H1 (cell line): ENCODE measurements around the gene DHX36. TPM values are rescaled to one million over a fixed set of nuclear protein-coding genes. Genes with fewer than 3 reads are reported as not detected.

Experiments
- CTCF ChIA-PET: fragments of 300-600 bp; sonication (Branson Sonifier 250); formaldehyde crosslinking; loops from one replicate; lab custom pipeline; 2021; ENCODE audit not compliant: partially characterized antibody; lab: Charles Lee
- POLR2A ChIA-PET: fragments of 300-600 bp; sonication (Branson Sonifier 250); formaldehyde crosslinking; loops from one replicate; lab custom pipeline; 2021; ENCODE audit warnings: inconsistent platforms; ENCODE audit not compliant: partially characterized antibody; lab: Charles Lee
- DNase-seq, 2 experiments: peaks; one replicate each; pipeline versions ENCODE4 v3.0.0 to v3.0.0-alpha.2; 2010 to 2022; ENCODE audit warnings: low spot score in 2 of 2, low read depth in 1 of 2, mixed read lengths in 1 of 2
- FAIRE-seq: peaks from 2 replicates; lab custom pipeline; 2011; peaks lifted over from hg19 to GRCh38; lab: Jason Lieb, UNC
- H2AFZ ChIP-seq: 2 replicates; pipeline ENCODE4 v1.8.1; 2012; ENCODE audit warnings: low read length, inconsistent platforms
- H2AK5ac ChIP-seq: 2 replicates; pipeline ENCODE4 v1.6.1; 2013; ENCODE audit warnings: low read depth, low read length
- H2BK120ac ChIP-seq: replicated peaks from 2 replicates; pipeline ENCODE3; 2013; ENCODE audit warnings: low read depth, low read length, inconsistent platforms
- H2BK12ac ChIP-seq: 2 replicates; pipeline ENCODE4 v1.6.1; 2013; ENCODE audit warnings: low read depth, low read length
- H2BK15ac ChIP-seq: 2 replicates; pipeline ENCODE4 v1.6.1; 2013; ENCODE audit warnings: low read length
- H2BK20ac ChIP-seq: 2 replicates; pipeline ENCODE4 v1.6.1; 2013; ENCODE audit warnings: low read length
- H2BK5ac ChIP-seq: 2 replicates; pipeline ENCODE4 v1.6.1; 2013; ENCODE audit warnings: low read depth, low read length
- H3K14ac ChIP-seq: 2 replicates; pipeline ENCODE4 v1.6.1; 2013; ENCODE audit warnings: inconsistent platforms; ENCODE audit not compliant: insufficient read length
- H3K18ac ChIP-seq: 2 replicates; pipeline ENCODE4 v1.6.1; 2013; ENCODE audit warnings: low read length; ENCODE audit errors: extremely low read depth
- H3K23ac ChIP-seq: 2 replicates; pipeline ENCODE4 v1.6.1; 2013; ENCODE audit warnings: inconsistent platforms; ENCODE audit not compliant: insufficient read length
- H3K23me2 ChIP-seq: 2 replicates; pipeline ENCODE4 v1.6.1; 2013; ENCODE audit warnings: low read depth, low read length
- H3K27ac ChIP-seq: 2 replicates; pipeline ENCODE4 v1.6.1; 2011; ENCODE audit warnings: low read depth, low read length, inconsistent platforms
- H3K27me3 ChIP-seq, 4 experiments: replicated peaks in 1 of 4; 1 replicate in 1 of 4; 2 replicates in 3 of 4; pipeline versions ENCODE4 v1.6.1 to v1.8.1; 2011 to 2013; ENCODE audit warnings: low read length in 3 of 4, mild to moderate bottlenecking in 3 of 4, inconsistent platforms in 2 of 4, mixed read lengths in 2 of 4, moderate library complexity in 1 of 4; ENCODE audit not compliant: control insufficient read depth in 3 of 4, insufficient read depth in 3 of 4; ENCODE audit errors: extremely low read depth in 1 of 4
- H3K36me3 ChIP-seq, 4 experiments: 2 replicates each; pipeline versions ENCODE4 v1.6.1 to v1.8.1; 2011 to 2013; ENCODE audit warnings: mild to moderate bottlenecking in 4 of 4, low read length in 3 of 4, moderate library complexity in 2 of 4, control low read depth in 1 of 4, inconsistent platforms in 1 of 4; ENCODE audit not compliant: insufficient read depth in 4 of 4, control insufficient read depth in 2 of 4
- H3K4ac ChIP-seq: replicated peaks from 2 replicates; pipeline ENCODE3; 2013; ENCODE audit warnings: low read length, low read depth, mixed read lengths, inconsistent platforms; ENCODE audit not compliant: insufficient read length
- H3K4me1 ChIP-seq, 4 experiments: replicated peaks in 1 of 4; 1 replicate in 1 of 4; 2 replicates in 3 of 4; pipeline versions ENCODE4 v1.6.1 to v1.8.1; 2011 to 2013; ENCODE audit warnings: low read length in 3 of 4, inconsistent platforms in 2 of 4, mixed read lengths in 1 of 4; ENCODE audit not compliant: insufficient read depth in 4 of 4, control insufficient read depth in 3 of 4
- H3K4me2 ChIP-seq, 2 experiments: 2 replicates each; pipeline versions ENCODE4 v1.6.1 to v1.8.1; 2011 to 2013; ENCODE audit warnings: low read depth in 2 of 2, low read length in 2 of 2, control low read depth in 1 of 2, inconsistent platforms in 1 of 2, mild to moderate bottlenecking in 1 of 2; ENCODE audit not compliant: insufficient read depth in 1 of 2
- H3K4me3 ChIP-seq, 4 experiments: fragments of 200-600, 300-600 bp in 1 of 4; sonication (generic), shearing (Covaris generic), sonication (Bioruptor Twin) in 1 of 4; 2 replicates each; pipeline versions ENCODE4 v1.5.1 to v1.8.1; 2011 to 2016; ENCODE audit warnings: low read length in 4 of 4, low read depth in 3 of 4, control low read depth in 2 of 4, inconsistent platforms in 2 of 4, mild to moderate bottlenecking in 2 of 4, mixed read lengths in 1 of 4, moderate library complexity in 1 of 4; ENCODE audit not compliant: insufficient read depth in 2 of 4; ENCODE audit errors: extremely low read depth in 1 of 4
- H3K56ac ChIP-seq: replicated peaks from 2 replicates; pipeline ENCODE3; 2013; ENCODE audit warnings: low read depth, mild to moderate bottlenecking, mixed read lengths, low read length, inconsistent platforms; ENCODE audit not compliant: insufficient read length
- H3K79me1 ChIP-seq: 2 replicates; pipeline ENCODE4 v1.6.1; 2013; ENCODE audit warnings: low read depth, low read length, control low read depth
- H3K79me2 ChIP-seq, 2 experiments: 2 replicates each; pipeline versions ENCODE4 v1.6.1 to v1.8.1; 2012 to 2013; ENCODE audit warnings: low read length in 2 of 2, mild to moderate bottlenecking in 2 of 2, inconsistent platforms in 1 of 2; ENCODE audit not compliant: insufficient read depth in 2 of 2, control insufficient read depth in 1 of 2
- H3K9ac ChIP-seq, 4 experiments: replicated peaks in 1 of 4; 1 replicate in 1 of 4; 2 replicates in 3 of 4; pipeline versions ENCODE4 v1.6.1 to v1.8.1; 2011 to 2013; ENCODE audit warnings: low read depth in 3 of 4, low read length in 3 of 4, control low read depth in 2 of 4, mild to moderate bottlenecking in 2 of 4, moderate library complexity in 2 of 4, inconsistent platforms in 1 of 4; ENCODE audit errors: extremely low read depth in 1 of 4
- H3K9me3 ChIP-seq, 2 experiments: 2 replicates each; pipeline versions ENCODE4 v1.6.1 to v1.8.1; 2012 to 2013; ENCODE audit warnings: mild to moderate bottlenecking in 2 of 2, moderate library complexity in 2 of 2, control low read depth in 1 of 2, inconsistent platforms in 1 of 2, low read depth in 1 of 2, low read length in 1 of 2, mixed read lengths in 1 of 2; ENCODE audit not compliant: insufficient read depth in 2 of 2
- H4K20me1 ChIP-seq, 2 experiments: replicated peaks in 1 of 2; 2 replicates each; pipeline versions ENCODE3 to v1.8.1; 2011 to 2013; ENCODE audit warnings: inconsistent platforms in 2 of 2, low read length in 2 of 2, mild to moderate bottlenecking in 1 of 2; ENCODE audit not compliant: insufficient read depth in 2 of 2, control insufficient read depth in 1 of 2
- H4K5ac ChIP-seq: 2 replicates; pipeline ENCODE4 v1.6.1; 2013; ENCODE audit warnings: low read length, low read depth, mixed read lengths, inconsistent platforms; ENCODE audit not compliant: insufficient read length
- H4K8ac ChIP-seq: 2 replicates; pipeline ENCODE4 v1.8.0; 2013; ENCODE audit warnings: mild to moderate bottlenecking, moderate library complexity, low read length, inconsistent platforms; ENCODE audit not compliant: insufficient read depth; ENCODE audit errors: extremely low read depth
- H4K91ac ChIP-seq: replicated peaks from 2 replicates; pipeline ENCODE3; 2013; ENCODE audit warnings: low read length, mixed read lengths, inconsistent platforms; ENCODE audit not compliant: insufficient read length
- CHD2 ChIP-seq: IDR thresholded peaks from 2 replicates; pipeline ENCODE4 v1.6.1; 2012; ENCODE audit warnings: low read length, improper control_type of control experiment
- SIN3A ChIP-seq, 2 experiments: IDR thresholded peaks in 1 of 2; conservative IDR thresholded peaks in 1 of 2; 2 replicates each; pipeline ENCODE4 v1.6.1; 2011 to 2012; ENCODE audit warnings: low read length in 2 of 2, improper control_type of control experiment in 1 of 2, low read depth in 1 of 2, mild to moderate bottlenecking in 1 of 2
- TEAD4 ChIP-seq: IDR thresholded peaks from 2 replicates; pipeline ENCODE4 v1.6.1; 2012; ENCODE audit warnings: low read depth, low read length, inconsistent platforms, mixed read lengths
- WGBS, 2 experiments: shearing (Covaris generic) in 1 of 2; methylation state at CpG; one replicate each; pipeline versions ENCODE4 v1.1.6 to v1.1.7; 2013 to 2015; ENCODE audit warnings: low lambda C conversion rate in 2 of 2, mixed read lengths in 2 of 2, inconsistent platforms in 1 of 2, low coverage in 1 of 2, missing lambda C conversion rate in 1 of 2; ENCODE audit not compliant: insufficient replicate concordance in 2 of 2, insufficient coverage in 1 of 2, insufficient read length in 1 of 2; ENCODE audit errors: extremely low coverage in 1 of 2, missing lambda C conversion rate in 1 of 2; 5-methylcytosine and 5-hydroxymethylcytosine counted together
- polyA plus RNA-seq, 7 experiments: library from polyadenylated mRNA; depleted of rRNA in 3 of 7; stranded (reverse) in 5 of 7; unstranded in 2 of 7; fragments of >200 nt in 5 of 7; fragments of 200-250 nt in 2 of 7; gene quantifications; 1 replicate in 5 of 7; 2 replicates in 1 of 7; 4 replicates in 1 of 7; pipeline versions ENCODE4 v1.2.1 to v1.2.3, GENCODE V29; 2011 to 2013; ENCODE audit warnings: missing spikeins in 2 of 7, mixed read lengths in 2 of 7
- total RNA-seq: library from RNA; stranded (reverse); fragmentation: NEBNext Ultra II Directional; extraction: Animal tissue kit (Norgen Biotek cat#: 25700); gene quantifications from 2 replicates; pipeline ENCODE4 v1.2.1, GENCODE V29; 2021

The DHX36 gene
- total and polyA plus RNA-seq, 2 of the 8 experiments (the other 6 are each of a cell fraction or from before 2014, with no cell fraction given) = 44.9 to 131 TPM

DNA sequence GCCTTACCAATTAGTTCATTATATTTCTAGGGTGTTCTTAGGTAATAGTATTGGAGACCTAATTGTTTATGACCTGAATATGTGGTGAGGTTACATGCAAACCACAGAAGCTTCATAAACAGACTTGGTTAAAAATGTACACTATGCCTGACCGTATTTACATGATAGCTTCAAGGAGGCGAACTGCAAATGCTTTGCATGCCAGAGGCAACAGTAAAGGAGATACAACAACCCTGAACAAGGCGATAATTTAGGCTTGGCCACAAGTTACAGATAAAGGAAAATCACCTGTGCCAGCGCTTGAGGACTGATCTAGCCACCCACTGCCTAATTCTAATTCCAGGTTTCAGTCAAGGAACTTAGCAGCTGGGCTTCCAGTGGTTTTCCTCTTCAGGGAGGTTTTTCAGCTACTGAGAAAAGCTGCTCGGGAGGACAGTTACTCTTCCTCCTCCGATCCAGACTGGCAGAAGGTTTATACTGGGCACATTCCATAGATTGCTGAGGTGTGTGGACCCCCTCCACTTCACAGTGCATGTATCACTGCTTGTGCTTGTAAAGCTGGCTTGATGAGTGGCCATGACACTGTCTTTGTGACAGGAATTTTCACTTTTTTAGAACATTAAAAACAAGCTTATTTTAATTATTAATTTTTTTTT lies 95.6 kb downstream of the DHX36 start:
- Histone ChIP-seq H3K56ac (no peak overlapping the region), H3K27me3 (no peaks in the 10 kb centered on the region), H2BK120ac (no peak overlapping the region), H3K9me3 (no peaks in the 10 kb centered on the region), H3K9ac (no peak overlapping the region), H2BK12ac (no peak overlapping the region), H4K91ac (no peak overlapping the region), H3K27ac (no peak overlapping the region), H3K4me3 (no peak overlapping the region), H3K36me3 (no peaks in the 10 kb centered on the region), H2BK15ac (no peak overlapping the region), H2BK5ac (no peak overlapping the region), H3K23ac (no peak overlapping the region), H2AFZ (no peak overlapping the region), H2BK20ac (no peak overlapping the region), H3K23me2 (no peaks in the 10 kb centered on the region), H3K4ac (no peak overlapping the region), H2AK5ac (no peak overlapping the region), H4K8ac (no peak overlapping the region), H3K4me1 (peaks cover 0 to 5% (median 1%) of the 10 kb centered on the region in 4 experiments; a peak in 2 of 7 replicates), H4K20me1 (no peaks in the 10 kb centered on the region), H3K18ac (no peak overlapping the region), H3K79me2 (no peaks in the 10 kb centered on the region), H3K14ac (no peak overlapping the region), H4K5ac (no peak overlapping the region), H3K79me1 (no peaks in the 10 kb centered on the region), H3K4me2 (no peak overlapping the region)
- TF ChIP-seq CHD2 (no peak), TEAD4 (peak; percentile 52), SIN3A (conservative IDR thresholded peaks at IDR 0.05 in 1 of 2, IDR thresholded peaks at IDR 0.05 in 1 of 2; ENCODE audit: low read depth in 1 of 2, low read length in 2 of 2) (no peak)
- ChIA-PET POLR2A (interaction anchor here (0.7 kb wide), 1 partner anchor 21 kb away, joined by 3 read pairs; no protein-coding TSS in a partner anchor), CTCF (interaction anchor here (0.6 to 5.5 kb wide), 6 partner anchors 8 to 53 kb away, joined by 3 to 31 read pairs (median 4); no protein-coding TSS in a partner anchor)
- 86% methylated on average over 6 of the region's 6 CpGs; no CpG with 5 or more reads in 1 of the 2 experiments for WGBS, 2 experiments
- FAIRE-seq = no peak
- no peak for DNase-seq
